ENCODE results near the gene SOWAHD.
"Not testable (repeated sequence)": the region's sequence is repeated elsewhere in the genome, so short reads cannot be mapped to it uniquely, and the experiment has no call there.

SOWAHD gene

DNA sequence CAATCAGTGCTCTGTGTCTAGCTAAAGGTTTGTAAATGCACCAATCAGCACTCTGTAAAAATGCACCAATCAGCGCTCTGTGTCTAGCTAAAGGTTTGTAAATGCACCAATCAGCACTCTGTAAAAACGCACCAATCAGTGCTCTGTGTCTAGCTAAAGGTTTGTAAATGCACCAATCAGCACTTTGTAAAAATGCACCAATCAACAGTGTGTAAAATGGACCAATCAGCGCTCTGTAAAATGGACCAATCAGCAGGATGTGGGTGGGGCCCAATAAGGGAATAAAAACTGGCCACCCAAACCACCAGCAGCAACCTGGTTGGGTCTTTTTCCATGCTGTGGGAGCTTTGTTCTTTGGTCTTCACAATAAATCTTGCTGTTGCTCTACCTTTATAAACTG, 11.0 kb downstream of the SOWAHD start:
- H3K36me3 ChIP-seq (ENCODE audit: insufficient read depth, low read length); H3K9me3 ChIP-seq (ENCODE audit: control insufficient read depth, insufficient read depth, low read length); H3K9ac ChIP-seq (ENCODE audit: low read depth, low read length); H3K4me1 ChIP-seq (ENCODE audit: insufficient read depth, low read length): not testable (repeated sequence)

DNA sequence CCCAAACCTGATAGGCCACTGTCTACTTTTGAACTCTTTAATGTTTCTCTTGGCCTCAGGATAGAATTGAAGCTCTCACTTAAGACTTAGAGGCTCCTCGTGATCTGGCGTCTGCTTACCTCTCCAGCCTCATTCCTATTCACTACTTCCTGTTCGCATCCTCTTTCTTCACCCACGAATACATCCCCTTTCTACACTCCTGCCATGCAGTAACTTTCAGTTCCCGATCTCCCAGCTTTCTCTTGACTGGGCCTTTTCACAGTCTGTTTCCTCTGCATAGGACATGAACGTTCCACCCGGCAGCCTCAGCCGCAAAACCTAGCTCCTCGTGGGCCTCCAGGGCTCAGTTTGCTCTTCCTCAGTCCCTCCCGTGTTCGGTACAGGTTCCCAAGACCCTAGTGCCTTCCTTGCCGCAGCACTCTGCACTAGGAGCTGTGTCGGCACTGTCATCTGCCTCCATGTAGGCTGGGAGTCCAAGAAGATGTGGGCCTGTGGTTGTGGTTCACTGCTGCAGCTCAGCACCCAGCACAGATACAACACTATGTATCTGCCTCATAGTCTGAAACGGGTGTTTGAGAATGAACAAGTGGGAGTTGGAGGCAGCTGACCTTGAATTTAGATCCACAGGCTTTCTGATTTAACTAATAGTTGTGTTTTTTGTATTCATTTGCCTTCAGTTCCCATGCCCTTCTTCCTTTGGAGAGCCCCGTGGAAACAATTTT, 17.3 kb downstream of the SOWAHD start:
- Histone ChIP-seq H3K36me3 (ENCODE audit: insufficient read depth, low read length) (no peaks in the 10 kb centered on the region), H3K9me3 (ENCODE audit: control insufficient read depth, insufficient read depth, low read length) (no peaks in the 10 kb centered on the region), H3K4me1 (ENCODE audit: insufficient read depth, low read length) (no peaks in the 10 kb centered on the region), H3K9ac (ENCODE audit: low read depth, low read length) (no peak overlapping the region)

DNA sequence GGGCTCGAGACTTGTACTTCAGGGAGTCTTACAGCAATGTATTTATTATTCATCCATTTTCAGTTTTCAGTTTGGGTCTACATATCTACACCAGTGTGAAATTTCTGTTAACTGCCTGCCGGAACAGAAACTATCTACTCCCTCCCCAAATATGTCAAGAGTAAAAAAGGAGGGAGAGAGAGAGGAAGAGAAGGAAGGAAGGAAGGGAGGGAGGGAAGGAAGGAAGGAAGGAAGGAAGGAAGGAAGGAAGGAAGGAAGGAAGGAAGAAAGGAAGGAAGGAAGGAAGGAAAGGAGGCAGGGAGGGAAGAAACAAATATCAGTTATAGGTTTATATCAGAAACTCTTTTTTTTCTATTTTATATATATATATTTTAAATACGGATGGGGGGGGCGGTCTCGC, 20.4 kb downstream of the SOWAHD start:
- H3K9me3 ChIP-seq (ENCODE audit: control insufficient read depth, insufficient read depth, low read length), result no peaks in the 10 kb centered on the region
- no peaks in the 10 kb centered on the region; the same call in 1 of the 2 replicates for H3K36me3 ChIP-seq (ENCODE audit: insufficient read depth, low read length)

DNA sequence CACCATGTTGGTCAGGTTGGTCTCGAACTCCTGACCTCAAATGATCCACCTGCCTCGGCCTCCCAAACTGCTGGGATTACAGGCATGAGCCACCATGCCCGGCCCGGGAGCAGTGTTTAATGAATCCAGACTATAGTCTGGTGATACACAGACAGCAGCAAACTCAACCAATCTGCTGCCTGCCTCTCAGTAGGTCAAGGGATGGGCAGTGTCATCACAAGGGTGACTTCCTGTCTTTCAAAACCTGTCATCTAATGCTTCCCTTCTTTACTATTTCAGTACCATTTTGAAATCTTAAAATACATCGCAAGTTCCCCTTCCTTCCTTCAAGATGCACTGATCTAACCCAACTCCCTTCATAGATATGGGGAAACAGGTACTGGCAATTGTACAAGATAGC, 24.6 kb downstream of the SOWAHD start:
- H3K4me1 ChIP-seq (ENCODE audit: insufficient read depth, low read length), result no peaks in the 10 kb centered on the region
- no peaks in the 10 kb centered on the region for H3K9me3 ChIP-seq (ENCODE audit: control insufficient read depth, insufficient read depth, low read length)
- peaks cover 13% of the 10 kb centered on the region for H3K36me3 ChIP-seq (ENCODE audit: insufficient read depth, low read length)
- no peak overlapping the region for H3K9ac ChIP-seq (ENCODE audit: low read depth, low read length)

More for the DNA sequence above, 20.4 kb downstream of the SOWAHD start:
- no peaks in the 10 kb centered on the region for H3K4me1 ChIP-seq (ENCODE audit: insufficient read depth, low read length)
- no peak overlapping the region for H3K9ac ChIP-seq (ENCODE audit: low read depth, low read length)

DNA sequence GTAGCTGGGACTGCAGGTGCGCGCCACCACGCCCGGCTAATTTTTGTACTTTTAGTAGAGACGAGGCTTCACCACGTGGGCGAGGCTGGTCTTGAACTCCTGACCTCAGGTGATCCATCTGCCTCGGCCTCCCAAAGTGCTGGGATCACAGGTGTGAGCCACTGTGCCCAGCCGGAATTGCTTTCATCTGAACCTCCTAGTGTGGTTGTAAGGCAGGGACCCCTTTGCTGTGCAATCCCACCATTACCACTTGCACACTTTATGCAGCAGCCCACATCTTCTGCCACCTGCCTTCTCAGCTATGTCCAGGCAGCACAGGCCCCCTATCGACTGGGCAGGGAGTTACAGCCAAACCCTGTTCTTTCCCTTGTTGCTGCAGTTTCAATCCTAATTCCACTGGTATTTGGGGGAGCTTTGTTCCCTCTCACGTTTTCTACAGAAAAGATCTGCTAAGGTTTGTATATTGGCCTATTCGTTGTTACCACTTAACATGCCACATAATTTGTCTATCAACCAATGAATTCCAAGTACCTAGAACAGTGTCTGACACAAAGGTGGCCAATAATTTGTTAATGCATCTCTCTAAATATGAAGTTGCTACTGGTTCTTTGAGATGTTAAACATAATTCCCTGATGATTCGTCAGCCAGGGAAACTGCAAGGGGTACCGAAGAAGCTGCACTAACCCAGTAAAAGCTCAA, 26.5 kb downstream of the SOWAHD start:
- Histone ChIP-seq H3K4me1 (ENCODE audit: insufficient read depth, low read length) (no peaks in the 10 kb centered on the region), H3K36me3 (ENCODE audit: insufficient read depth, low read length) (peaks cover 28% of the 10 kb centered on the region), H3K9ac (ENCODE audit: low read depth, low read length) (no peak overlapping the region), H3K9me3 (ENCODE audit: control insufficient read depth, insufficient read depth, low read length) (no peaks in the 10 kb centered on the region)

DNA sequence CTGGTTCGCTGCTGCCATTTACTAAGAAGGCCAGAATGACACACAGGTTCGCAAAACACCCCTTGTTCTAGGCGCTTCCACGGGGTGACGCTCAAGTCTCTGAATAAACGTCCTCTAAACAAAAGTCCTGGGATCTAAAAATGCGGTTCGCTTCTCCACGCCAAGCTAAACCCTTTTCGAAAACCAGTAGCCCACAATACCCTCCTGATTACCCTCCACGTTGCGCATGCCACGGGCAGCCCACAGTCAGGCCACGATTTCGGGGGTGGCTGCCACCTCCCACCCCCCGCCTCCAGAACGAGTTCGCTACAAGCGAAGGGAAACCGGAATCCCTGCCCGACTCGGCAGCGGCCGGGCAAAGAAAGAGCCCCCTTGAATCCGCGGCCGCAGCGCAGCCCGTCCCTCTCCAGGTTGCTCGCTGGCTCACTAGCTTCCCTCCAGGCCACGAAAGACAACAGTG, 32.6 kb downstream of the SOWAHD start:
- Histone ChIP-seq H3K9me3 (ENCODE audit: control insufficient read depth, insufficient read depth, low read length) (no peaks in the 10 kb centered on the region), H3K36me3 (ENCODE audit: insufficient read depth, low read length) (peaks cover 27% of the 10 kb centered on the region), H3K9ac (ENCODE audit: low read depth, low read length) (peak overlapping the region; percentile 86), H3K4me1 (ENCODE audit: insufficient read depth, low read length) (no peaks in the 10 kb centered on the region)

DNA sequence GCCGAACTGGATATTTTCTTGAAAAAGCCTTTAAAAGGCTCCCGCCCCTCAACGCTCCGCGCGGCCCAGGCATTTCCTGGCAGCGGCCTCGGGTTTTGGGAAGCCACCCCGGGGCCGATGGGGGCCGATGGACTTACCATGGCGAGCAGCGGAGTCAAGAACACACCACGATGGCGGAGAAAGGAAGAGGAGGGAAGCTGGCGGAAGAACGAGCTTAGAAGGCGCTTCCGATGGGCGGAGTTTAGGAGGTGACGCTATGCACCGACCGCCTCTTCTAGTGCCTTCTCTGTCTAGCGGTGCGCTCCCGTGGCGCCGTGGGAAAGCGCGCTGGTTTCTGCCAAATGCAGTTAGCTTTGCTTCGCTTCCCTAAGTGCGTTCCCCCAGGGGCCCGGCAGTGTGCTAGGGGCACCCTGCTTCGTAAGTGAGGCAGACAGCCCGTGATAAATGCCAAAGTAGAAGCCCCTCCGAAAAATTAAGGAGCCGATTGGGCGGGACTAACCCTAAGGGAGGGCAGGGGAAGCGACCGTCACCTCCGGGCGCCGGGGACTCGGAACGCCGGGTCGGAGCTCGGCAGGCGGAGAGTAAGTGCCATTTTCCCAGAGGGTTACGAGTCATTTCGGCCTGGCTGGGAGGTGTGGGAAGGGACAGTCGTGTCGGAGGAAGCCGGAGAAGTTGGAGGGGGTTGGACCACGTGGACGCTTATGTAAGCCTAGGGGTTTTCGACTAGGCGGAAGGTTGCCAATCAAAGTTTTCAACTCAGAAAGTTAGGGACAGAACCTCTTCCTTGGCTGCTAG, 33.2 kb downstream of the SOWAHD start, which contains the start of gene RPL39:
Gene RPL39 (minus strand): TSS at position 194 of the 795 bp plus-strand sequence. CDS start 54 bp downstream, at position 140.
- Histone ChIP-seq H3K4me1 (ENCODE audit: insufficient read depth, low read length) (no peaks in the 10 kb centered on the region), H3K9ac (ENCODE audit: low read depth, low read length) (peak within 1 kb of the TSS; percentile 86), H3K36me3 (ENCODE audit: insufficient read depth, low read length) (peaks cover 27% of the 10 kb centered on the region), H3K9me3 (ENCODE audit: control insufficient read depth, insufficient read depth, low read length) (no peaks in the 10 kb centered on the region)

DNA sequence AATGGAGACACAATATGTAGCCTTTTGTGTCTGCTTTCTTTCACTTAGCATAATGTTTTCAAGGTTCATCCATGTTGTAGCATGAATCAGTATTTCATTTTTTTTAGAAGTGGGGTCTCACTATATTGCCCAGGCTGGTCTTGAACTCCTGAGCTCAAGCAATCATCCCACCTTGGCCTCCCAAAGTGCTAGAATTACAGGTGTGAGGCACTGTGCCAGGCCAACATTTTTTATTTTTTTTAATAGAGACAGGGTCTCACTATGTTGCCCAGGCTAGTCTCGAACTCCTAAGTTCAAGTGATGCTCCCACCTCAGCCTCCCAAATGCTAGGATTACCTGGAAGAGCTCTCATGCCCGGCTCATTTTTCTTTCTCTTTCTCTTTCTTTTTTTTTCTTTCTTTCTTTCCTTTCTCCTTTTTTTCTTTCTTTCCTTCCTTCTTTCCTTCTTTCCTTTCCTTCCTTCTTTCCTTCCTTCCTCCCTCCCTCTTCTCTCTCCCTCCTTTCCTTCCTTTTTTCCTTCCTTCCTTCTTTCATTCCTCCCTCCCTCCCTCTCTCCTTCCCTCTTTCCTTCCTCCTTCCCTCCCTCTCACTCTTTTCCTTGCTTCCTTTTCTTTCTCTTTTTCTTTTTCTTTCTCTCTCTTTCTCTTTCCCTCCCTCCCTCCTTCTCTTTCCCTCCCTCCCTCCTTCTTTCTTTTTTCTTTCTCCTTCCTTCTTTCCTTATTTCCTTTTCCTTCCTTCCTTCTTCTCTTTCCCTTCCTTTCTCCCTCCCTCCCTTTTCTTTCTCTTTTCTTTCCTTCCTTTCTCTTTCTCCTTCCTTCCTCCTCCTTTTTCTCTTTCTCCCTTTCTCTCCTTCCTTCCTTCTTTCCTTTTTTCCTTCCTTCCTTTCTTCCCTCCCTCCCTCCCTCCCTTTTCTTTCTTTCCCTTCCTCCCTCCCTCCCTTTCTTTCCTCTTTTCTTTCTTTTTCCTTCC, 43.1 kb downstream of the SOWAHD start:
- Histone ChIP-seq H3K4me1 (ENCODE audit: insufficient read depth, low read length) (no peaks in the 10 kb centered on the region), H3K36me3 (ENCODE audit: insufficient read depth, low read length) (no peaks in the 10 kb centered on the region), H3K9me3 (ENCODE audit: control insufficient read depth, insufficient read depth, low read length) (no peaks in the 10 kb centered on the region), H3K9ac (ENCODE audit: low read depth, low read length) (no peak overlapping the region)

DNA sequence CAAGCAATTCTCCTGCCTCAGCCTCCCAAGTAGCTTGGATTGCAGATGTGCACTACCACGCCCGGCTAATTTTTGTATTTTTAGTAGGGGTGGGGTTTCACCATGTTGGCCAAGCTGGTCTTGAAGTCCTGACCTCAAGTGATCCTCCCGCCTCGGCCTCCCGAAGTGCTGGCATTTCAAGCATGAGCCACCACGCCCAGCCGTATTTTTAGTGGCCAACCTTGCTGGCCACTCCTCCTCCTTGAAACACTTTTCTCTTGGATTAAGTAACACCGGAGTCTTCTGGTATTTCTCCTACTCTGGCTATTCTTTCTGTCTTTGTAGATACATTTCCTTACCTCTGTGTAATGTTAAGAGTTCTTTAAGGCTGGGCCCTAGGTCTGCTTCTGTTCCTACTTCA, 44.2 kb downstream of the SOWAHD start:
- no peaks in the 10 kb centered on the region for H3K9me3 ChIP-seq (ENCODE audit: control insufficient read depth, insufficient read depth, low read length)
- H3K36me3 ChIP-seq (ENCODE audit: insufficient read depth, low read length), result no peaks in the 10 kb centered on the region
- H3K4me1 ChIP-seq (ENCODE audit: insufficient read depth, low read length), result no peaks in the 10 kb centered on the region
- no peak overlapping the region for H3K9ac ChIP-seq (ENCODE audit: low read depth, low read length)

DNA sequence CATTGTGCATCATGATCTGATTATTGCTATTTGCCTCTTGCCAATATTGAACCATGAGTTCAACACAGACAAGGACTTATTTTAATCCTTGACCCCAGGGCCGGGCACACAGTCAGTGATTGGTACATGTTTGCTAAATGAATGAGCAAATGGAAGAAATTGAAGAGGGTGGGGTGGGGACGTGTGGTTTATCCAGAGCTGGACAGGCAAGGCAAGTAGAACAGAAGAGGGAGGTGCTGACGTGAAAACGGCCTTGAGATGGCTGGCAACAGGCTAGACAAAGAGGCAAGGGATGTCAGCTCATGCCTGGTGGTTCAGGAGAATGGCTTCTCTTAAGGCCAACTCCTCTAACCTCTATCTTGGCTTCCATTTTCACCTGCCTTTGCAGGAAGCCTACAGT, 50.1 kb downstream of the SOWAHD start:
- H3K9me3 ChIP-seq (ENCODE audit: control insufficient read depth, insufficient read depth, low read length); H3K9ac ChIP-seq (ENCODE audit: low read depth, low read length); H3K36me3 ChIP-seq (ENCODE audit: insufficient read depth, low read length); H3K4me1 ChIP-seq (ENCODE audit: insufficient read depth, low read length): not testable (repeated sequence)

DNA sequence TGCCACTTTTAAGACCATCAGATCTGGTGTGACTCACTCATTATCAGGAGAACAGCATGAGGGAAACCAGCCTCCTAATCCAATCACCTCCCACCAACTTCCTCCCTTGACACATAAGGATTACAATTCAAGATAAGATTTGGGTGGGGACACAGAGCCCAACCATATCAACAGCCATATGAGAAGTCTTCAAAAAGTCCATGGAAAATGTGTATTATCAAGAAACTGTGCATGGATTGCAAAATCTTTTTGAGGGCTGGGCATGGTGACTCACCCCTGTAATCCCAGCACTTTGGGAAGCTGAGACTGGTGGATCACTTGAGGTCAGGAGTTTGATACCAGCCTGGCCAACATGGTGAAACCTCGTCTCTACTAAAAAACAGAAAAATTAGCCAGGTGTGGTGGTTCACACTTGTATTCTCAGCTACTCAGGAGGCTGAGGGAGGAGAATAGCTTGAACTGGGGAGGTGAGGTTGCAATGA, 50.8 kb downstream of the SOWAHD start:
- no peaks in the 10 kb centered on the region for H3K4me1 ChIP-seq (ENCODE audit: insufficient read depth, low read length)
- no peak overlapping the region for H3K9ac ChIP-seq (ENCODE audit: low read depth, low read length)
- H3K36me3 ChIP-seq (ENCODE audit: insufficient read depth, low read length), result peaks cover 3% of the 10 kb centered on the region; the same call in 1 of the 2 replicates
- H3K9me3 ChIP-seq (ENCODE audit: control insufficient read depth, insufficient read depth, low read length), result peaks cover 2% of the 10 kb centered on the region; the same call in 1 of the 2 replicates
